ENCODE results near the gene KCNC1. TPM values are rescaled to one million over a fixed set of nuclear protein-coding genes. Genes with fewer than 3 reads are reported as not detected.

KCNC1 gene
- total RNA-seq, 3 donors from 2014 or later: 0.29 to 0.66 (median 0.34) TPM

DNA sequence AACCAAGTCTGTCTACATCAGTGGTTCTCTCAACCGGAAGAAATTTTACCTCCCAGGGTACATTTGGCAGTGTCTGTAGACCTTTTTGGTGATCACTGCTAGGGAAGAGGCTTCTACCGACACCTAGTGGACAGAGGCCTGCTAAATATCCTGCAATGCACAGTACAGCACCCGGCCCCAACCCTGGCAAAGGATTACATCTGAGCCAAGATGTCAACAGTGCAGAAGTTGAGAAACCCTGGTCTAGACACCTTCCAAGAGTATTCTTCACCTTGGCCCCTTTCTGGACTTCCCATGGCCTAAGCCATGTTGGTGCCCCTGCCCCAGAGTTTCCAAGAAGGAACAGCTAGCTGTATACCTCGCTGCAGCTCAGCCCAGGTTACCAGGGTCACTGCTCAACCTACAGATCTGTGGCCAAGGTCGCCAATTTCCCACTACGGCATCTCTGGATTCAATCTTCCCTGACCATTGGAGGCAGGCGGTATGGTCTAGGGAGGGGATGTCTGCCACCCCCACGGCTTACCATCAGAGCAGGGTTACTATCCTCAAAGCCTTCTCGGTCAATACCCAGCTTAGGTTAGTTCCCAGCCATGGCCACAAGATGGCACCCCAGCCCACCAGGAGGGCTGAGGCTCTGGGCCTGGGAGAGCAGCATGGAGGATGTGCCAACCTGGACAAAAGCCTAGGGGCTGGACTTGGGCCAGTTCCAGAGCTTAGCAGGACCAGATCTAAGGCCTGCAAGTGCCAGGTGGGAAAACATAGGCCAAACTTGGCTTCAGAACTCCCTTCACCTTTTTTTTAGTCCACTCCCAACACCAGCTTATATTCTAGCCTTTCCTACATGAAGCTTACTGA, 3.7 kb upstream of the KCNC1 start:
- H3K4me3 ChIP-seq: no peak overlapping the region
- H3K36me3 ChIP-seq (ENCODE audit: low read depth): no peaks in the 10 kb centered on the region
- intact Hi-C loops (cut with DNase I, micrococcal nuclease): loop anchor here in 1 of 2 donors (5.0 kb wide), 1 partner anchor 246 kb away; no protein-coding TSS in a partner anchor
- TF ChIP-seq, protein P1, sequence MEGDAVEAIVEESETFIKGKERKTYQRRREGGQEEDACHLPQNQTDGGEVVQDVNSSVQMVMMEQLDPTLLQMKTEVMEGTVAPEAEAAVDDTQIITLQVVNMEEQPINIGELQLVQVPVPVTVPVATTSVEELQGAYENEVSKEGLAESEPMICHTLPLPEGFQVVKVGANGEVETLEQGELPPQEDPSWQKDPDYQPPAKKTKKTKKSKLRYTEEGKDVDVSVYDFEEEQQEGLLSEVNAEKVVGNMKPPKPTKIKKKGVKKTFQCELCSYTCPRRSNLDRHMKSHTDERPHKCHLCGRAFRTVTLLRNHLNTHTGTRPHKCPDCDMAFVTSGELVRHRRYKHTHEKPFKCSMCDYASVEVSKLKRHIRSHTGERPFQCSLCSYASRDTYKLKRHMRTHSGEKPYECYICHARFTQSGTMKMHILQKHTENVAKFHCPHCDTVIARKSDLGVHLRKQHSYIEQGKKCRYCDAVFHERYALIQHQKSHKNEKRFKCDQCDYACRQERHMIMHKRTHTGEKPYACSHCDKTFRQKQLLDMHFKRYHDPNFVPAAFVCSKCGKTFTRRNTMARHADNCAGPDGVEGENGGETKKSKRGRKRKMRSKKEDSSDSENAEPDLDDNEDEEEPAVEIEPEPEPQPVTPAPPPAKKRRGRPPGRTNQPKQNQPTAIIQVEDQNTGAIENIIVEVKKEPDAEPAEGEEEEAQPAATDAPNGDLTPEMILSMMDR (IDR thresholded peaks at IDR 0.05): peak; percentile 63
- H3K9me3 ChIP-seq: no peaks in the 10 kb centered on the region
- ATAC-seq: peak; percentile 88
- peaks cover 8% of the 10 kb centered on the region for H3K4me1 ChIP-seq (ENCODE audit: low read depth)
- DNase-seq: peak in 2 of 3 donors; percentile 74 to 84

DNA sequence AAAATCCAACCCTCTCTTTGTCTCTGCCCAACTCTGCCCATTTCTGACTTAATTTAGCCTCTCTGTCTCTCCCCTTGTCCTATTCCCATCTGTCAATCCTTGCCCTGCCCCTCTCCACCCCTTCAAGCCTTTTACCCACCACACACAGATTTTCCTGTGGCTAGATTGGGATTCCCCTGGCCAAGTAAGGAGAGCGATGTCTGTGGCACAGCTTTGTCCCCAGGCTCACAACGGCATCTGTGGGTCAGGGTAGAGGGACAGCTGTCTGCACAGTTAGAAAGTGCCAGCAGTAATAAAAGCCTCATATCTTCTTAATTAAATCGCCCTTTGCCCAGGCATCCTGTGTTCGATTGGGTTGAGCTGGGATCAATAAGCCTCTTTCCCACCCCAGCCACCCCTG, 1.3 kb upstream of the KCNC1 start:
- Histone ChIP-seq H3K9me3 (no peaks in the 10 kb centered on the region), H3K36me3 (ENCODE audit: low read depth) (no peaks in the 10 kb centered on the region), H3K4me1 (ENCODE audit: low read depth) (peaks cover 8% of the 10 kb centered on the region), H3K4me3 (no peak overlapping the region)
- no peak for ATAC-seq
- intact Hi-C loops (cut with DNase I, micrococcal nuclease): loop anchor here in 1 of 2 donors (5.0 kb wide), 1 partner anchor 244 kb away; no protein-coding TSS in a partner anchor
- no peak for DNase-seq
- TF ChIP-seq, protein P1 (IDR thresholded peaks at IDR 0.05): no peak

DNA sequence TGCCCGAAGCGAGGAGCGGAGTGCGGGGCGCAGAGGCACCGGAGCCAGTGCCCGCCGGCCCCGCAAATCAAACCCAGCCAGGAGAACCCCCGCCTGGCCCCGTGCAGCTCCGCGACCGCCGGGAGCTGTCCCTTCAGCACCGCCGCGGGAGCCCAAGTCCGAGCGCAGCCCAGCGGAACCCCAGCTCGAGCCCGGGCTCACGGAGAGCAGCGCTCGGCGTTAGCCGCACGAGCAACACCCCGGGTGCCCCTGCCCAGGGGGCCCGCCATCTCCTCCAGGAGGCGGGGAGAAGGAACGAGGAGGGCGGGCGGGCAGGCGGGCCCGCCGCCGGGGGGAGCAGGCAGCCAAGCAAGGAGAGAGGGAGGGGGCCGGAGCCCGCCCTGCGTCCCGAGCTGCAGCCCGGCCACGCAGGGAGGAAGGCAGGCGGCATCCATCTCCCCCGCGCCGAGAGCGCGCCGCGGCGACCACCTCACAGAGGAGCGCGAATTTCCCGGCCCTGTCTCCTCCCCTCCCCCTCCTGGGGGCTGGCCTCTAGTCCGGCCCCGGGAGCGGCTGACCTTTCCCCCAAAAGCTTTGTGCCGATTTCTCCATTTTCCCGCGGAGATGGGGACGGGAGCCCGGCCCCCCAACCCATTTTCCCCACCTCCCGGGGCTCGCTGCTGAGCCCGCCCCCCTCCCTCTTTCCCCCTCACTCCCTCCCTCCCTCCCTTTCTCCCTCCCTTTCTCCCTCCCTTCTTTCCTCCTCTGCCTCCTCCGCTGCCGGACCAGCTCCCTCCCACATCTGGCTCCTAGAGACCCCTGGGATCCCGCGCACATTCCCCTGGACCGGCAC, 621 bp downstream of the KCNC1 start:
- Histone ChIP-seq H3K4me3 (no peak overlapping the region), H3K9me3 (no peaks in the 10 kb centered on the region), H3K36me3 (ENCODE audit: low read depth) (no peaks in the 10 kb centered on the region), H3K4me1 (ENCODE audit: low read depth) (peaks cover 8% of the 10 kb centered on the region)
- TF ChIP-seq, protein P1 (IDR thresholded peaks at IDR 0.05): no peak
- DNase-seq (peak in 2 of 3 donors; percentile 58 to 71), ATAC-seq (peak; percentile 72)
- intact Hi-C loops (cut with DNase I, micrococcal nuclease): loop anchor here in 1 of 2 donors (5.0 kb wide), 1 partner anchor 242 kb away; no protein-coding TSS in a partner anchor

DNA sequence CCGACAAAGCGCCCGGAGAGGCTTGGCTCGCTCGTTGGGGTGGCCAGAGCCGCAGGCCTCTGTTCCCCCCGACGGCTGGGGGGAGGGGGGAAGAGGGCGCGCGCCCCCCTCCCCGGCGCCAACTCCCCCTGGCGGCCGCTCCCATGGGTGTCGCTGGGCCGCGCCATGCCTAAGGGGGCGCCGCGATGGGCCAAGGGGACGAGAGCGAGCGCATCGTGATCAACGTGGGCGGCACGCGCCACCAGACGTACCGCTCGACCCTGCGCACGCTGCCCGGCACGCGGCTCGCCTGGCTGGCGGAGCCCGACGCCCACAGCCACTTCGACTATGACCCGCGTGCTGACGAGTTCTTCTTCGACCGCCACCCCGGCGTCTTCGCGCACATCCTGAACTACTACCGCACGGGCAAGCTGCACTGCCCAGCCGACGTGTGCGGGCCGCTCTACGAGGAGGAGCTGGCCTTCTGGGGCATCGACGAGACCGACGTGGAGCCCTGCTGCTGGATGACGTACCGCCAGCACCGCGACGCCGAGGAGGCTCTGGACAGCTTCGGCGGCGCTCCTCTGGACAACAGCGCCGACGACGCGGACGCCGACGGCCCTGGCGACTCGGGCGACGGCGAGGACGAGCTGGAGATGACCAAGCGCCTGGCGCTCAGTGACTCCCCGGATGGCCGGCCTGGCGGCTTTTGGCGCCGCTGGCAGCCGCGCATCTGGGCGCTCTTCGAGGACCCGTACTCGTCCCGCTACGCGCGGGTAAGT, 1.4 kb downstream of the KCNC1 start:
- intact Hi-C loops (cut with DNase I, micrococcal nuclease): no loop called here
- no peak for DNase-seq
- H3K4me3 ChIP-seq: no peak overlapping the region
- H3K9me3 ChIP-seq: no peaks in the 10 kb centered on the region
- ATAC-seq: no peak
- no peaks in the 10 kb centered on the region for H3K36me3 ChIP-seq (ENCODE audit: low read depth)
- TF ChIP-seq, protein P1 (IDR thresholded peaks at IDR 0.05): no peak
- H3K4me1 ChIP-seq (ENCODE audit: low read depth): peaks cover 8% of the 10 kb centered on the region

DNA sequence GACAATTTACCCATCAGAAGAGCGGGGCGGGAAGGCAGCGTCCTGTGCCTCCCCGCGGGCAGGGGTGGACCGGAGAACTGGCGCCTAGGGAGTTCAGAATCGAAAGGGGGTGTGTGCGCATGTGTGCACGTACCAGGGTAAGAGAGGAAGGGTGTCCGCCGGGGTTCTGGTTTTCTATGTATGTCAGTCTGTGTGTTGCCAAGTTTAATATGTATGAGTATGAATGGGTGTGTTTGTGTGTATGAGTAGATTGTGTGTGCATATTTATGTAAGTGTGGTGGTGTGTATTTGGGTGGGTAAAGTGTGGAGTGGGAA, 2.0 kb downstream of the KCNC1 start:
- Histone ChIP-seq H3K9me3 (no peaks in the 10 kb centered on the region), H3K4me1 (ENCODE audit: low read depth) (peaks cover 8% of the 10 kb centered on the region), H3K36me3 (ENCODE audit: low read depth) (no peaks in the 10 kb centered on the region), H3K4me3 (no peak overlapping the region)
- TF ChIP-seq, protein P1 (IDR thresholded peaks at IDR 0.05): no peak
- intact Hi-C loops (cut with DNase I, micrococcal nuclease): no loop called here
- no peak for DNase-seq
- ATAC-seq: no peak
